GM12875 (cell line): ENCODE measurements around the gene TRMO.

Experiments used
- H3K4me3 ChIP-seq: one replicate; pipeline ENCODE4 v1.5.1; 2011; ENCODE audit warnings: low read depth, low read length, control low read depth
- CTCF ChIP-seq: IDR thresholded peaks from 2 replicates; pipeline ENCODE4 v1.5.1; 2011; ENCODE audit warnings: low read depth, mild to moderate bottlenecking, control low read depth, inconsistent platforms, low read length, moderate library complexity, borderline replicate concordance; ENCODE audit not compliant: insufficient read depth

TRMO gene

GRCh38 chr9:97863314-97863713 lies 59.0 kb downstream of the TRMO start:
- no peak for TF ChIP-seq CTCF
- no peak overlapping the region for H3K4me3 ChIP-seq

- TF ChIP-seq CTCF = no peak
- H3K4me3 ChIP-seq = no peak overlapping the region
These were observed 61.2 kb downstream of the TRMO start for GRCh38 chr9:97861148-97861475.

GRCh38 chr9:97860451-97861147 lies 61.7 kb downstream of the TRMO start:
- TF ChIP-seq CTCF = no peak
- H3K4me3 ChIP-seq = no peak overlapping the region

GRCh38 chr9:97859346-97859745 lies 63.0 kb downstream of the TRMO start:
- no peak for TF ChIP-seq CTCF
- H3K4me3 ChIP-seq = no peak overlapping the region

GRCh38 chr9:97858826-97859225 lies 63.5 kb downstream of the TRMO start:
- TF ChIP-seq CTCF = no peak
- no peak overlapping the region for H3K4me3 ChIP-seq

GRCh38 chr9:97858393-97858713 lies 63.9 kb downstream of the TRMO start:
- no peak for TF ChIP-seq CTCF
- H3K4me3 ChIP-seq = no peak overlapping the region

GRCh38 chr9:97857606-97858392 lies 64.5 kb downstream of the TRMO start:
- H3K4me3 ChIP-seq = no peak overlapping the region
- TF ChIP-seq CTCF = no peak
